ENCODE results near the gene ZMYND8. TPM values are rescaled to one million over a fixed set of nuclear protein-coding genes. Genes with fewer than 3 reads are reported as not detected.
"Not testable (repeated sequence)": the region's sequence is repeated elsewhere in the genome, so short reads cannot be mapped to it uniquely, and the experiment has no call there.

ZMYND8 gene
- total RNA-seq, 4 donors from 2014 or later: 22.7 to 44.5 (median 28.6) TPM

DNA sequence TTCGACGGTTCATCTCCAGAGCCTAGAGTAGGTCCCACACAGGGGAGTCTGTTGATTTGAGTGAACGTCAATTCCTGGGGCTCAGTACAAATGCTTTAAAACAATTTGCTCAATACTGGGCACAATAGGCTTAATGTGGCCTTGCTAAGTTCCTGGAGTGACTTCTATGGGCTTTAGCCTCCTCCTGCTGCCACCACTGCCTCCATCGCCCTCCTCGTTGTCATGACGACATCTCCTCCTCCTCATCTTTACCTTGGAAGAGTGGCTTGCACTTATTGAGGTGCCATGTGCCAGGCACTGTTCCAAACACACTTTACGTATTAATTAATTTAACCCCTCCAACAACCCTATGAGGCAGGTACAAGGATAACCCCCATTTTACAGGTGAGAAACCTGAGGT is 11.8 kb upstream of the ZMYND8 start:
- no peak for DNase-seq (ENCODE audit: low spot score)
- no peak for ATAC-seq (ENCODE audit: low FRiP score)
- TF ChIP-seq, protein P1, sequence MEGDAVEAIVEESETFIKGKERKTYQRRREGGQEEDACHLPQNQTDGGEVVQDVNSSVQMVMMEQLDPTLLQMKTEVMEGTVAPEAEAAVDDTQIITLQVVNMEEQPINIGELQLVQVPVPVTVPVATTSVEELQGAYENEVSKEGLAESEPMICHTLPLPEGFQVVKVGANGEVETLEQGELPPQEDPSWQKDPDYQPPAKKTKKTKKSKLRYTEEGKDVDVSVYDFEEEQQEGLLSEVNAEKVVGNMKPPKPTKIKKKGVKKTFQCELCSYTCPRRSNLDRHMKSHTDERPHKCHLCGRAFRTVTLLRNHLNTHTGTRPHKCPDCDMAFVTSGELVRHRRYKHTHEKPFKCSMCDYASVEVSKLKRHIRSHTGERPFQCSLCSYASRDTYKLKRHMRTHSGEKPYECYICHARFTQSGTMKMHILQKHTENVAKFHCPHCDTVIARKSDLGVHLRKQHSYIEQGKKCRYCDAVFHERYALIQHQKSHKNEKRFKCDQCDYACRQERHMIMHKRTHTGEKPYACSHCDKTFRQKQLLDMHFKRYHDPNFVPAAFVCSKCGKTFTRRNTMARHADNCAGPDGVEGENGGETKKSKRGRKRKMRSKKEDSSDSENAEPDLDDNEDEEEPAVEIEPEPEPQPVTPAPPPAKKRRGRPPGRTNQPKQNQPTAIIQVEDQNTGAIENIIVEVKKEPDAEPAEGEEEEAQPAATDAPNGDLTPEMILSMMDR (IDR thresholded peaks at IDR 0.05): no peak

DNA sequence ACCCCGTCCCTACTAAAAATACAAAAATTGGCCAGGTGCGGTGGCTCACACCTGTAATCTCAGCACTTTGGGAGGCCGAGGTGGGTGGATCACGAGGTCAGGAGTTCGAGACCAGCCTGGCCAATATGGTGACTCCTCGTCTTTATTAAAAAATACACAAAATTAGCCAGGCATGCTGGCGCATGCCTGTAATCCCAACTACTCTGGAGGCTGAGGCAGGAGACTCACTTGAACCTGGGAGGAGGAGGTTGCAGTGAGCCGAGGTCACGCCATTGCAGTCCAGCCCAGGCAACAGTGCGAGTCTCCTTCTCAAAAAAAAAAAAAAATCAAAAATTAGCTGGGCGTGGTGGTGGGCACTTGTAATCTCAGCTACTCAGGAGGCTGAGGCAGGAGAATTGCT is 9.8 kb upstream of the ZMYND8 start:
- DNase-seq (ENCODE audit: low spot score); ATAC-seq (ENCODE audit: low FRiP score): not testable (repeated sequence)

DNA sequence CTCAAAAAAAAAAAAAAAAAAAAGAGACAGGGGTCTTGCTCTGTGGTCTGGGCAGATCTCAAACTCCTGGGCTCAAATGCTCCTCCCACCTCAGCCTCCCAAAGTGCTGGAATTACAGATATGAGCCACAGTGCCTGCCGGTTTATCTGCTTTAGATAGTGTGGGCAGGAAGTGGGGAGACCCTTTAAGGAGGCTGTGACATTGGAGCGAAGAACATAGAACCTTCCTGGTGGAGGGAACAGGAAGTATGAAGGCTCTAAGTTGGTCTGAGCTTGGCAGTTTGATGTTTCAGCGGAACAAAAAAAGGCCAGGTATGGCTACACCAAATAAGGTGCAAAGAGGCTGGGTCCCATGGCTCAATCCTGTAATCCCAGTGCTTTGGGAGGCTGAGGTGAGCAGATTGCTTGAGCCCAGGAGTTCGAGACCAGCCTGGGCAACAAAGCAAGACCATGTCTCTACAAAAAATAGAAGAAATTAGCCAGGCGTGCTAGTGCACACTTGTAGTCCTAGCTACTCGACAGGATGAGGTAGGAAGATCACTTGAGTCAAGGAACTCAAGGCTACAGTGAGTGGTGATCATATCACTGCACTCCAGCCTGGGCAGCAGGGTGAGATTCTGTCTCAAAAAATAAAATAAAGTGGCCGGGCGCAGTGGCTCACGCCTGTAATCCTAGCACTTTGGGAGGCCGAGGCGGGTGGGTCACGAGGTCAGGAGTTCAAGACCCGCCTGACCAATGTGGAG is 8.7 kb upstream of the ZMYND8 start:
- TF ChIP-seq, protein P1 (IDR thresholded peaks at IDR 0.05): no peak
- ATAC-seq (ENCODE audit: low FRiP score): no peak
- no peak for DNase-seq (ENCODE audit: low spot score)

DNA sequence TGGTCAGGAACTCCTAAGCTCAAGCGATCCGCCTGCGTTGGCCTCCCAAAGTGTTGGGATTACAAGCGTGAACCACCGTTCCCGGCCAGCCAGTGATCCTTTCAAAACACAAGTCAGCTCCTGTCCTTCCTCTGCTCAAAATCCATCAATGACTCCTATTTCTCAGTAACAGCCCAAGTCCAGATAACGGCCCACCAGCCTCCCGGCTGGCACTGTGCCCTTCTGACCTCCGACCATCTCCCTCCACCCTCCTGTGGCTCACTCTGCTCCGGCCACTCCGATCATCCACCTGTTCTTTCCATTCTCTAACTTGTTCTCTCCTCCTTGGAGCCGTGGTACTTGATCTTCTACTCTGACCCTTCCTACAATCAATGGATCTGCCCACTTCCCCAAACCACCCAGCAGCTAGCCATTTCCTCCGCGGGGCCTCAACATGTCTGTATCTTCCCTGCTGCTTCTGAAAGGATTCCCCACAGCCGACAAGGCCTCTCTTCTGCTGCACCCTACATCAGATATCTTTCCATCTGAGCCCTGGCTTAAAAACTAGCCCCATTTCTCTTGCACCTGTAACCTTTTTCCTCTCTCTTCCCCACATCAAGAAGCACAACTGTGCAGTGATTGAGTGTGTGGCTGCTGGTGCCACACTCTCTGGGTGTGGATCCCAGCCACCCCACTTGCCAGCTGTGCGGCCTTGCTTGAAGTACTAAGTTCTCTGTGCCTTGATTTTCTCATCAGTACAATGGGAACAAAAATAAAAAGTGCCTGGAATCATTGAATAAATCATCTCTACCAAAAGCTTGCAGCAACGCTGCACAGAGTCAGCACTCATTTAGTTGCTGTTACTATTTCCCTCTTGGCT is 6.1 kb upstream of the ZMYND8 start:
- TF ChIP-seq, protein P1 (IDR thresholded peaks at IDR 0.05): no peak
- DNase-seq (ENCODE audit: low spot score): no peak
- ATAC-seq (ENCODE audit: low FRiP score): no peak

DNA sequence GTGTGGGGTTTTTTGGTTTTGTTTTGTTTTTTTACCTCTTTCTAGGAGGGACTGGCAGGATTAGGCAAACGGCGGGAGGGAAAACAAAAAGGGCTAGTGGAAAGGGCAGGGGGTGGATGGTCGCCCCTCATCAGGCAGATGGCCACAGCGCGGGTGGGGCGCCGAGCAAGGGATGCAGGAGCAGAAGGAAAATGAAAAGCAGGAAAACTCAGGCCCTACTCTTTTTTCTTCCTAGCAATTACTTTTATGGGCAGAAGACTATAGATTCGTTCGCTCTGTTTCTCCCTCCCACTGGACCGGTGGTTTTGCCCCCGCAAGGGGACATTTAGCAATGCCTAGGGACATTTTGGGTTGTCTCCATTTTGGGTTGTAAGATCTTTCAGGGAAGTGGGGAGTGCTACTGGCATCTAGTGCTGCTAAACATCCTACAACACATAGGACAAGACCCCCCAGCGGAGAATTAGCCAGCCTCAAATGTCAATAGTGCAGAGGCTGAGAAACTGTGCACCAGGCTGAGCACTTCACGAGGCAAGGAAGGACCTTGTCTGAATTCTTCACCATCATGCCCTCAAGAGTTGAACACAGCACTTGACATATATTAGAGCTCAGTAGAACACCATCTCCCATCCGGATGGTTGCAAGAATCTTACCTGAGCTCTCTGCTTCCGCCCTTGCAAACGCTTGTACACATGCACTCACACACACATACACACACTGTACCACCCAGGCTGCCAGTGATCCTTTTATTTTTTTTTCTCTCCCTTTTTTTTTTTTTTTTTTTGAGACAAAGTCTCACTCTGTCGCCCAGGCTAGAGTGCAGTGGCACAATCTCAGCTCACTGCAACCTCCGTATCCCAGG is 4.8 kb upstream of the ZMYND8 start:
- TF ChIP-seq, protein P1 (IDR thresholded peaks at IDR 0.05): no peak
- DNase-seq (ENCODE audit: low spot score) (no peak), ATAC-seq (ENCODE audit: low FRiP score) (no peak)

DNA sequence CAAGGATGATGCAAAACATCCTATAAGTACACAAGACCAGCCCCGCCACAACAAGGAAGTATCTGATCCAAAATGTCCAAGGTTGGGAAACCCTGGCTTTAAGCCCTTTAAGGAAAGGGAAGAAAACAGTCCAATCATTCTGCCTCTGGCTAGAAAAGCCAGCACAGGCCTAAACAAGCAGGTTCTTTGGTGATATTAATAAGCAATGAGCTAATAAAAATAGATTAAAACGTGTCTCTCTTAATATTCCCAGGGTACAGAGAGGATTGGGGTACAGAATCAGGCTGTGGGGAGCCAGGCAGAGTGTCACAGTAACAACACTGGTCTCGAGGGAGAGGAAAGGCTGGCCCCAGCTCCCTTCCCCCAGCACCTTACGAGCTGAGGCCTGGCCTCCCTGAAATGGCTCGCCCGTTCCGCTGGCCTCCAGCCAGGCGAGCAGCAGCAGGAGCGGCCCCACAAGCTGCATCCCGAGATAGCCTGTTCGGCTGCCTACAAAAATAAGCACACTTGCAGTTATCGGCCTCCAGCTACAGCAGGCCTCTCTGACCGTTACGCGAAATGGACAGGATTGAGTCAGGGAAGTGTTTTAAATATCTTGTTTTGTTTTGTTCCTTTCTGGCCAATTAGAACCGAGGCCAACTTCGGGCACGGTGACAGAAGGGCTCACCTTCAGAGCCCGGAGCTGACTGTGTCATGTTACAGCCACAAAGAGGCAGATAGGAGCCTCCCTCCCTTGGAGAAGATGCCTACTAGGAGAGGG is 4.0 kb upstream of the ZMYND8 start:
- peak; percentile 50 for ATAC-seq (ENCODE audit: low FRiP score)
- TF ChIP-seq, protein P1 (IDR thresholded peaks at IDR 0.05): no peak
- DNase-seq (ENCODE audit: low spot score): peak; percentile 37
